Memory B cell (primary cell): ENCODE results near the gene INTS15.

Experiments used
- ATAC-seq: fragments of 150-1000 bp; cut with Tn5 transposase; 2 replicates; pipeline ENCODE4 v1.10.0; 2021; ENCODE audit warnings: low read depth, mild to moderate bottlenecking, moderate library complexity
- DNase-seq, 2 donors: peaks; one replicate each; pipeline ENCODE4 v3.0.0; 2022; ENCODE audit warnings: low spot score in 2 of 2
- H3K27ac Mint-ChIP-seq: one replicate; pipeline ENCODE4 v1.8.0; 2022; ENCODE audit warnings: mild to moderate bottlenecking, moderate library complexity, mixed read lengths
- H3K27me3 Mint-ChIP-seq: one replicate; pipeline ENCODE4 v1.8.0; 2022; ENCODE audit warnings: mixed read lengths
- H3K36me3 Mint-ChIP-seq: one replicate; pipeline ENCODE4 v1.8.0; 2022; ENCODE audit warnings: mild to moderate bottlenecking, mixed read lengths
- H3K4me1 Mint-ChIP-seq: one replicate; pipeline ENCODE4 v1.8.0; 2022; ENCODE audit warnings: mixed read lengths
- H3K4me3 Mint-ChIP-seq: one replicate; pipeline ENCODE4 v1.8.0; 2022; ENCODE audit warnings: mild to moderate bottlenecking, moderate library complexity, mixed read lengths
- H3K9me3 Mint-ChIP-seq: one replicate; pipeline ENCODE4 v1.8.0; 2022; ENCODE audit warnings: mixed read lengths

The INTS15 gene

GRCh38 chr7:6589829-6590644 lies at the start of gene INTS15:
TSS of gene INTS15 (plus strand) at chr7:6590021. CDS start at chr7:6590284, 263 bp downstream.
- peaks cover 9% of the 10 kb centered on the region for H3K4me1 Mint-ChIP-seq
- H3K9me3 Mint-ChIP-seq, result no peaks in the 10 kb centered on the region
- no peaks in the 10 kb centered on the region for H3K27me3 Mint-ChIP-seq
- ATAC-seq, result peak; percentile 87
- peak within 1 kb of the TSS; percentile 77 for H3K27ac Mint-ChIP-seq
- peak within 1 kb of the TSS; percentile 88 for H3K4me3 Mint-ChIP-seq
- H3K36me3 Mint-ChIP-seq, result peaks cover 22% of the 10 kb centered on the region
- DNase-seq, result peak; percentile 89 to 94

- no peak for DNase-seq
- Mint-ChIP-seq H3K4me3 (no peak overlapping the region), H3K9me3 (no peaks in the 10 kb centered on the region), H3K36me3 (no peaks in the 10 kb centered on the region), H3K4me1 (peaks cover 5% of the 10 kb centered on the region), H3K27ac (no peak overlapping the region), H3K27me3 (peaks cover 17% of the 10 kb centered on the region)
- no peak for ATAC-seq
These were observed 47.5 kb upstream of the INTS15 start for GRCh38 chr7:6542368-6542767.

- Mint-ChIP-seq H3K4me3 (no peak overlapping the region), H3K36me3 (no peaks in the 10 kb centered on the region), H3K4me1 (peaks cover 5% of the 10 kb centered on the region), H3K27me3 (peaks cover 12% of the 10 kb centered on the region), H3K9me3 (no peaks in the 10 kb centered on the region), H3K27ac (no peak overlapping the region)
- no peak for DNase-seq
- no peak for ATAC-seq
These were observed 44.3 kb upstream of the INTS15 start for GRCh38 chr7:6545398-6546126.

- Mint-ChIP-seq H3K36me3 (no peaks in the 10 kb centered on the region), H3K4me1 (peaks cover 5% of the 10 kb centered on the region), H3K27me3 (peaks cover 9% of the 10 kb centered on the region), H3K4me3 (no peak overlapping the region), H3K27ac (no peak overlapping the region), H3K9me3 (no peaks in the 10 kb centered on the region)
- ATAC-seq (no peak), DNase-seq (no peak)
These were observed 43.1 kb upstream of the INTS15 start for GRCh38 chr7:6546498-6547251.

GRCh38 chr7:6547400-6547799 lies 42.4 kb upstream of the INTS15 start:
- ATAC-seq (no peak), DNase-seq (no peak)
- Mint-ChIP-seq H3K4me1 (peaks cover 5% of the 10 kb centered on the region), H3K9me3 (no peaks in the 10 kb centered on the region), H3K4me3 (no peak overlapping the region), H3K27ac (no peak overlapping the region), H3K27me3 (peaks cover 9% of the 10 kb centered on the region), H3K36me3 (no peaks in the 10 kb centered on the region)

- no peak within 1 kb of the TSS for H3K4me3 Mint-ChIP-seq
- peaks cover 4% of the 10 kb centered on the region for H3K27me3 Mint-ChIP-seq
- no peaks in the 10 kb centered on the region for H3K9me3 Mint-ChIP-seq
- H3K27ac Mint-ChIP-seq, result no peak within 1 kb of the TSS
- peaks cover 3% of the 10 kb centered on the region for H3K4me1 Mint-ChIP-seq
- ATAC-seq, result no peak
- DNase-seq, result no peak
- no peaks in the 10 kb centered on the region for H3K36me3 Mint-ChIP-seq
These were observed 38.8 kb upstream of the INTS15 start, which contains the start of gene GRID2IP for GRCh38 chr7:6551016-6551511. TSS of gene GRID2IP (minus strand) at chr7:6551461. CDS start at chr7:6551436, 25 bp downstream.

- H3K9me3 Mint-ChIP-seq, result no peaks in the 10 kb centered on the region
- no peak for ATAC-seq
- H3K36me3 Mint-ChIP-seq, result no peaks in the 10 kb centered on the region
- H3K4me1 Mint-ChIP-seq, result no peaks in the 10 kb centered on the region
- no peak overlapping the region for H3K4me3 Mint-ChIP-seq
- no peak overlapping the region for H3K27ac Mint-ChIP-seq
- no peak for DNase-seq
- H3K27me3 Mint-ChIP-seq, result peaks cover 3% of the 10 kb centered on the region
These were observed 36.3 kb upstream of the INTS15 start for GRCh38 chr7:6553448-6554044.

GRCh38 chr7:6554848-6555247 lies 35.0 kb upstream of the INTS15 start:
- Mint-ChIP-seq H3K9me3 (no peaks in the 10 kb centered on the region), H3K4me1 (no peaks in the 10 kb centered on the region), H3K36me3 (no peaks in the 10 kb centered on the region), H3K27me3 (peaks cover 7% of the 10 kb centered on the region), H3K27ac (peak overlapping the region; percentile 11), H3K4me3 (no peak overlapping the region)
- ATAC-seq (peak; percentile 38), DNase-seq (no peak)

- Mint-ChIP-seq H3K4me1 (no peaks in the 10 kb centered on the region), H3K27ac (no peak overlapping the region), H3K36me3 (no peaks in the 10 kb centered on the region), H3K27me3 (peaks cover 7% of the 10 kb centered on the region), H3K9me3 (no peaks in the 10 kb centered on the region), H3K4me3 (no peak overlapping the region)
- DNase-seq (no peak), ATAC-seq (no peak)
These were observed 33.6 kb upstream of the INTS15 start for GRCh38 chr7:6556196-6556595.

- H3K9me3 Mint-ChIP-seq, result no peaks in the 10 kb centered on the region
- ATAC-seq (no peak), DNase-seq (no peak)
- H3K4me3 Mint-ChIP-seq, result no peak overlapping the region
- no peak overlapping the region for H3K27ac Mint-ChIP-seq
- no peaks in the 10 kb centered on the region for H3K4me1 Mint-ChIP-seq
- H3K36me3 Mint-ChIP-seq, result no peaks in the 10 kb centered on the region
- H3K27me3 Mint-ChIP-seq, result peaks cover 7% of the 10 kb centered on the region
These were observed 31.0 kb upstream of the INTS15 start for GRCh38 chr7:6558837-6559236.

GRCh38 chr7:6559896-6560295 lies 29.9 kb upstream of the INTS15 start:
- no peak overlapping the region for H3K4me3 Mint-ChIP-seq
- no peak for DNase-seq
- no peaks in the 10 kb centered on the region for H3K36me3 Mint-ChIP-seq
- peaks cover 7% of the 10 kb centered on the region for H3K27me3 Mint-ChIP-seq
- ATAC-seq, result no peak
- no peaks in the 10 kb centered on the region for H3K4me1 Mint-ChIP-seq
- no peaks in the 10 kb centered on the region for H3K9me3 Mint-ChIP-seq
- H3K27ac Mint-ChIP-seq, result no peak overlapping the region

- no peaks in the 10 kb centered on the region for H3K36me3 Mint-ChIP-seq
- H3K4me3 Mint-ChIP-seq, result no peak overlapping the region
- no peak for DNase-seq
These were observed 27.7 kb upstream of the INTS15 start for GRCh38 chr7:6562106-6562505.

GRCh38 chr7:6563936-6564770 lies 25.7 kb upstream of the INTS15 start:
- no peak for ATAC-seq

More at GRCh38 chr7:6562106-6562505, 27.7 kb upstream of the INTS15 start:
- H3K27me3 Mint-ChIP-seq, result peaks cover 7% of the 10 kb centered on the region
- no peak for ATAC-seq
- no peaks in the 10 kb centered on the region for H3K4me1 Mint-ChIP-seq
- no peak overlapping the region for H3K27ac Mint-ChIP-seq
- no peaks in the 10 kb centered on the region for H3K9me3 Mint-ChIP-seq

More at GRCh38 chr7:6563936-6564770, 25.7 kb upstream of the INTS15 start:
- Mint-ChIP-seq H3K9me3 (no peaks in the 10 kb centered on the region), H3K4me3 (no peak overlapping the region), H3K27ac (no peak overlapping the region), H3K36me3 (no peaks in the 10 kb centered on the region), H3K4me1 (no peaks in the 10 kb centered on the region), H3K27me3 (peaks cover 4% of the 10 kb centered on the region)
- no peak for DNase-seq
